ENCODE results near the gene PRRT1. TPM values are rescaled to one million over a fixed set of nuclear protein-coding genes. Genes with fewer than 3 reads are reported as not detected.

The PRRT1 gene
- 0.76 TPM in 1 of 2 replicates, not detected in the other for total RNA-seq

GRCh38 chr6:32151863-32152768 is at the start of gene PRRT1:
Gene PRRT1 (minus strand): TSS chr6:32151939. CDS start chr6:32151827, 112 bp downstream.

DNA sequence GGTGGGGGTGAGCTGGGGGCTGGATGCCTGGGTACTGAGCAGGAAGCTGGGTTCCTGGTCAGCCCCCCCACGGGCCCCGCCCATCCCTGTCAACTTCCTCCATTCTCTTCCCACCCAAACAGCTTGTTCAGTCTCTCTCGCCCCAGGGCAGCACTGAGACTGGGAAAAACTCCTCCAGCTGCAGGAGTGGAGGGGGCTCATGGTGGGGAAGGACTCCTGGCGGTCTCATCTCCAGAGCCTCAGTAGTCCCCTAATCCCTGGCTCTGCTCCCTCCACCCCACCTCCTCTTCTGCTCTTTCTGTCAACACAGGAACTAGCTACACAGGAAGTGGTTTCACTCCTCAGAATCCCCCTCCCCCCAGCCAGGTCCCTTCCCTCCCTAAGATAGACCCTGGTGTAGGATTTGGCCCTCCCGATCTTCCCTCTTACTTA is 40.9 kb upstream of the PRRT1 start, which contains the start of gene GPSM3:
TSS of gene GPSM3 (minus strand) at position 36 of the 432 bp plus-strand sequence. CDS start 130 bp downstream, outside the sequence.

GRCh38 chr6:32190054-32190851 is 38.5 kb upstream of the PRRT1 start, which contains the start of gene PBX2:
Gene PBX2 (minus strand): TSS chr6:32190202. CDS start chr6:32189915, 287 bp downstream.

DNA sequence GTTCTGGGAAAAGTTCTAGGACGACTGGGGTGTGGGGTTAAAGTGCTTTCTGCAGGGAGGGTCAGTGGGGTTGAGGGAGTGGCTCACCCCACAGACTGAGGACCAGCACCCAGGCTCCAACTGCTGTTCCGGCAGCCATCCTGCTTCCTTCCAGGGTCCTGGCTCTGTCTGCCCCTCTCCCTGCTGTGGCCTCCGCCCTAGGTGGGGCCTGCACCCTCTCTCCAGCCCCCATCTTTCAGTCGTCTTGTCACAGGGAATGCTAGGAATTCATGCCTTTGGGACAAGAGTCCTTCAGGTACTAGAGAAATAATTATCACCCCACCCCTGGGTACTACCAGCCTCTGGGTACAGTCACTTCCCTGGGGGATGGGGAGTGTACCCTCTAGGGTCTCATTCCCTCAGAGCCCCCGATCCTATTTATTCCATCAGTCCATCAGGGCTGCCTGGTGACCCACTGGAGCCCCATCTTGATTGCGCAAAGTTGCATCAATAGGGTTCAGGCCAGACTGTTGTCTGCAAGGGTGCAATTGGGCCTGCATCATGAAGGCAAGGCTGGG is 32.4 kb upstream of the PRRT1 start, which contains the start of gene AGER:
TSS of gene AGER (minus strand) at position 170 of the 557 bp plus-strand sequence. CDS start at position 139, 31 bp downstream.

GRCh38 chr6:32177788-32178546 is 26.2 kb upstream of the PRRT1 start, which contains the start of gene RNF5:
Gene RNF5 (plus strand): TSS chr6:32178405. CDS start chr6:32178512, 107 bp downstream.

GRCh38 chr6:32175711-32176475 is 24.2 kb upstream of the PRRT1 start, which contains the start of gene AGPAT1:
Gene AGPAT1 (minus strand): TSS chr6:32176084. CDS start chr6:32171496, 4,588 bp downstream.

GRCh38 chr6:32164295-32164694 is 12.6 kb upstream of the PRRT1 start, which contains the start of gene EGFL8:
Gene EGFL8 (plus strand): TSS chr6:32164595. CDS start chr6:32166166, 1,571 bp downstream.

DNA sequence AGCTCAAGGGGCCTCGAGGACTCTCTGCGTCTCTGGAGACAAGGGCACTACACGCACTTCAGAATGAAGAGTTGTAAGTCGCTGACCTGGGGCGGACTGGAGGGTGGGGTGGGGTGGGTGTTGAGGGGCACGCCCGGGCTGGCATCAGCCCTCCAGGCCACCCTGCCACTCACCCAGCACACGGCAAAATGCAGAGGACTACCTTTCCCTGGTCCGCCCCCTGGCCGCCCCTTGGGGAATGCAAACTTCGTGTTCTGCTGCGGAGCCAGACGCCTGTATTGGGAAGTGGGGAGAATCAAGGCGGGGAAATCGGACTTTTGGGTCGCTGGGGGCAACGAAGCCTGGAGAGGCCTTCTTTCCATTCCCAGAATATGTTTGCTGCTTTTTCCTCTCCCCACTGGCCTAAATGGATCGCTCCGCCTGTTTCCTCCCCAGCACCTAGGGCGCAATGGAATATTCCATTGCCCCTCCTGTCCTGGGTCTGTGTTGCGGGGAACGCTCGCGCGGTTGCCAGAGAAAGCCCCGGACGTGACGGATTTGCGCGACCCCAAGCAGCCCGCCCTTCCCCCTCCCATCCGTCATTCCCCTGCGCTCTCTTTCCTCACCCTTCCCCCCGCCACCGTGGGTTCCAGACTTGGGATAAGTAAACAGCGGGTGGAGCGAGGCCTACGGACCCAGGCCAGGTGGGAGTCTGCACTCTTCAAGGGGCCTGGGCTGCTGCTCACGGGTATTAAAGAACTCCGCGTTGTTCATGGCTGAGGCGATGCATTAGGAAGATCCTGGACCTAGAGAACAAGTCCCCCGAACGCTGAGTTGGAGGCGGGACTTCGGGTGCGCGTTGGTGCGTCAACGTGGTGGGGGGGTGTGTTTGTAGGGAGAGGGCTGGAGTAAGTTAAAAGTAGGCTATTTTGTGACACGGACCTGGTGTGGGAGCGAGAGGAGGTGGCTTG is 2.1 kb upstream of the PRRT1 start, which contains the start of gene PPT2:
TSS of gene PPT2 (plus strand) at position 578 of the 950 bp plus-strand sequence. CDS start 454 bp downstream, outside the sequence.

DNA sequence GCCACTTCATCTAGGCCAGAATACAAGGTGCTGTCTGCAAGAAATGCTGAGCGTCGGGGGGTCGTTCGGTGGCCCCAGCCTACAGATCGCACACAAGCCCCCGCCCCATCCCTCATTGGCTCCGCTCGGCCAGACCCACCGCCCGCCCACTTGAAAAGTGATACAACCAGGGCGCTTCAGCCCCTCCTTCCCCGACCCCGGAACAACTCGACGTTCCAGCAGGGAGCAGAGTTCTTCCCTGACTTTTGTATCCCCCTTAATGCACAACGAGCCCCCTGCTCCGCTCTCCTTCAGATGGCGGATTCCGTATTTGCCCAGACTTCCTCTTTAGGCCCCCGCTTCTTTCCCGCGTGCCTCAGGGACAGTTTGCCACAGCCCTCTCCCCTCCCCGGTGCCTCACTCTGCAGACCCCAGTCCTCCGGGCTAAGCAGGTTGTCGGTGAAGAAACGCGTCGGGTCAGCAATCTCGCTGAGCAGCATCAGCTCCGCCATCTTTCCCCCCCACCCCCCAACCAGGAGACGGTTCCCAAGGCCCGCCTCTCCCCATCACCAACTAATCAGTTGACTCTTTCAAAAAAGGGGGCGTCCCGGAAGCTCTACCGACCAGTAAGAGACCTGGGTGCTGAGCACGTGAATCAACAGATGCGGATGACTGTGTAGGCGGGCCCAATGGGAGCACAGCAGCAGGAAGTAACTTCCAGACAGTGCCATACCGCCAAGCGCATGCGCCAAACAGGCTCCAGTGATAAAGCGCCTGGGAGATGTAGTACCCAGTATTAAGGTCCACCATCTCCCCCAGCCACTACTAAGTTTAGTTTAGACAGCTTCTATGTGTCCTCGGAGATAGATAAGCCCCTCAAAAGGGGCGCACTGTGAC is 23.8 kb downstream of the PRRT1 start, which contains the start of gene ATF6B:
TSS of gene ATF6B (minus strand) at position 530 of the 876 bp plus-strand sequence. CDS start at position 491, 39 bp downstream.

GRCh38 chr6:32109114-32109764 is 42.5 kb downstream of the PRRT1 start, which contains the start of gene TNXB:
Gene TNXB (minus strand): TSS chr6:32109338. CDS start chr6:32098198, 11,140 bp downstream.

Other genes with a start within 250 kb of the PRRT1 start
- 2.4 and 6.2 TPM in 2 replicates for gene ZBTB12, start 249.9 kb downstream of the PRRT1 start, total RNA-seq
- gene C2, start 224.2 kb downstream of the PRRT1 start, total RNA-seq = 0.49 and 2.5 TPM in 2 replicates
- gene CFB, start 205.8 kb downstream of the PRRT1 start, total RNA-seq = 0.33 and 3.7 TPM in 2 replicates
- gene NELFE, start 193.0 kb downstream of the PRRT1 start, total RNA-seq = 108 and 116 TPM in 2 replicates
- gene SKIC2, start 192.8 kb downstream of the PRRT1 start, total RNA-seq = 42.3 and 43.2 TPM in 2 replicates
- 21.5 and 27.3 TPM in 2 replicates for gene DXO, start 179.8 kb downstream of the PRRT1 start, total RNA-seq
- 2.1 and 6.1 TPM in 2 replicates for gene C4A, start 169.9 kb downstream of the PRRT1 start, total RNA-seq
- 0.49 and 11.0 TPM in 2 replicates for gene C4B, start 137.1 kb downstream of the PRRT1 start, total RNA-seq
- gene CYP21A2, start 113.5 kb downstream of the PRRT1 start, total RNA-seq = 0.25 TPM in 1 of 2 replicates, not detected in the other
- 0.16 and 0.51 TPM in 2 replicates for gene TNXB, start 42.6 kb downstream of the PRRT1 start, total RNA-seq
- gene ATF6B, start 23.7 kb downstream of the PRRT1 start, total RNA-seq = 24.0 and 46.3 TPM in 2 replicates
- 3.0 and 5.1 TPM in 2 replicates for gene FKBPL, start 21.7 kb downstream of the PRRT1 start, total RNA-seq
- gene PPT2, start 2.2 kb upstream of the PRRT1 start, total RNA-seq = 23.1 and 37.3 TPM in 2 replicates
- gene EGFL8, start 12.7 kb upstream of the PRRT1 start, total RNA-seq = 2.3 and 8.9 TPM in 2 replicates
- 60.5 and 70.9 TPM in 2 replicates for gene AGPAT1, start 24.1 kb upstream of the PRRT1 start, total RNA-seq
- gene RNF5, start 26.5 kb upstream of the PRRT1 start, total RNA-seq = 61.1 and 63.1 TPM in 2 replicates
- 2.1 and 3.4 TPM in 2 replicates for gene AGER, start 32.3 kb upstream of the PRRT1 start, total RNA-seq
- gene PBX2, start 38.3 kb upstream of the PRRT1 start, total RNA-seq = 37.0 and 59.1 TPM in 2 replicates
- 7.8 and 14.1 TPM in 2 replicates for gene GPSM3, start 40.7 kb upstream of the PRRT1 start, total RNA-seq
- gene NOTCH4, start 72.1 kb upstream of the PRRT1 start, total RNA-seq = 1.1 TPM in 2 replicates
- not detected in 2 replicates for gene TSBP1, start 220.0 kb upstream of the PRRT1 start, total RNA-seq

Data from mesangial cell (primary cell).